ENCODE measurements around the gene CD24. TPM values are rescaled to one million over a fixed set of nuclear protein-coding genes. Genes with fewer than 3 reads are reported as not detected.

Gene CD24
- total RNA-seq, 3 donors from 2014 or later (not counting 1 experiment from before 2014, with no cell fraction given) = 0.77 to 1.4 (median 1.2) TPM

DNA sequence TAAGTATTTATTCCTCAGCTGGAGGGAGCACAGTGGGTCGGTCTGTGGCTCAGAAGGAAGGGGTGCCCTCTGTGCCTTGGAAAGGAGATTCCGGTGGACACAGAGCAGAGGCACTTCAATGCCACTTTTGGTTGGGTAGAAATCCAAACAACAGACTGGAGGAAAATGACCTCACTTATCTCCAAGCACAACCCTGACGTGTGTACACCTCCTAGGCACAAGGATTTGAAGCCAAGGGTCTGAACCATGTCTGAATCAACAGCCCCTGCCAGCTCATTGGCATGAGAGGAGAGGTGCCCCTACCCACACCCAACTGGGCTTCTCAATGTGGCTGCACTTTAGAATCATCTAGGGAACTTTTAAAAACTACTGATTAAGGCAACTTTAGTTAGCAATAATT lies 13.4 kb downstream of the CD24 start:
- no peak overlapping the region for H3K4me3 Mint-ChIP-seq
- Histone ChIP-seq H3K4me1 (ENCODE audit: control insufficient read depth, insufficient read depth, low read length) (no peaks in the 10 kb centered on the region), H3K27ac (ENCODE audit: low read length) (no peak overlapping the region), H3K36me3 (ENCODE audit: control insufficient read depth, insufficient read depth, low read length) (no peaks in the 10 kb centered on the region), H3K27me3 (ENCODE audit: control insufficient read depth, insufficient read depth, low read length) (no peaks in the 10 kb centered on the region), H3K4me3 (ENCODE audit: low read length) (no peak overlapping the region), H3K9me3 (ENCODE audit: control insufficient read depth, insufficient read depth, low read length) (no peaks in the 10 kb centered on the region)
- DNase-seq (no peak), ATAC-seq (no peak)
- no peaks in the 10 kb centered on the region for H3K9me3 Mint-ChIP-seq
- intact Hi-C loops (cut with micrococcal nuclease) = no loop called here
- 85% methylated on average over 3 of the region's 3 CpGs for WGBS (ENCODE audit: insufficient coverage)
- H3K4me1 Mint-ChIP-seq = no peaks in the 10 kb centered on the region
- no peaks in the 10 kb centered on the region for H3K36me3 Mint-ChIP-seq
- no peak for TF ChIP-seq CTCF (IDR thresholded peaks at IDR 0.05)
- H3K27ac Mint-ChIP-seq = no peak overlapping the region
- peaks cover 4 to 10% of the 10 kb centered on the region in 2 donors for H3K27me3 Mint-ChIP-seq (ENCODE audit: low read depth in 2 of 2)

GRCh38 chr6:106959985-106960384 lies 14.5 kb downstream of the CD24 start:
- Mint-ChIP-seq H3K27ac (no peak overlapping the region), H3K4me3 (no peak overlapping the region), H3K4me1 (no peaks in the 10 kb centered on the region), H3K27me3 (ENCODE audit: low read depth in 2 of 2) (peaks cover 3 to 10% of the 10 kb centered on the region in 2 donors), H3K36me3 (no peaks in the 10 kb centered on the region), H3K9me3 (no peaks in the 10 kb centered on the region)
- no peak for DNase-seq
- Histone ChIP-seq H3K27ac (ENCODE audit: low read length) (no peak overlapping the region), H3K27me3 (ENCODE audit: control insufficient read depth, insufficient read depth, low read length) (no peaks in the 10 kb centered on the region), H3K36me3 (ENCODE audit: control insufficient read depth, insufficient read depth, low read length) (no peaks in the 10 kb centered on the region), H3K4me1 (ENCODE audit: control insufficient read depth, insufficient read depth, low read length) (no peaks in the 10 kb centered on the region), H3K9me3 (ENCODE audit: control insufficient read depth, insufficient read depth, low read length) (no peaks in the 10 kb centered on the region), H3K4me3 (ENCODE audit: low read length) (no peak overlapping the region)
- TF ChIP-seq CTCF (IDR thresholded peaks at IDR 0.05) = no peak
- no peak for ATAC-seq
- WGBS (ENCODE audit: insufficient coverage) = 86% methylated on average over 1 of the region's 1 CpG
- intact Hi-C loops (cut with micrococcal nuclease) = no loop called here

DNA sequence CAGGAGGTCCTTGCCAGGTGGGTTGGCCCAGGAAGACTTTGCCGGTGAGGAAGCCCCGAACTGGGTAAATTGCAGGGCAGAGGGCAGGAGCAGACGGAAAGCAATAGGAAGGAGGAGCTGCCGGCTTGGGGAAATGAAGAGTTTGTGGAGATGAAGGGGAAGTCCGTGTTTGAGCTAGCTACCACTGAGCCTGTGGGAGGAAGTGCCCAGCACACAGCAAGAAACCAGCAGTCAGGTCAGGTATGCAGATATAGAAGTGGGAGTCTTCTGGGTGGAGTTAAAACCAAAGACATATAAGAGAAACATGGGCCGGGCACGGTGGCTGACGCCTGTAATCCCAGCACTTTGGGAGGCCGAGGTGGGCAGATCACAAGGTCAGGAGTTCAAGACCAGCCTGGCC lies 34.7 kb downstream of the CD24 start:
- H3K9me3 Mint-ChIP-seq = no peaks in the 10 kb centered on the region
- no peaks in the 10 kb centered on the region for H3K4me1 ChIP-seq (ENCODE audit: control insufficient read depth, insufficient read depth, low read length)
- H3K27ac Mint-ChIP-seq = no peak overlapping the region
- H3K27ac ChIP-seq (ENCODE audit: low read length) = no peak overlapping the region
- H3K4me3 Mint-ChIP-seq = no peak overlapping the region
- peak in 1 of 3 donors; percentile 50 for ATAC-seq
- H3K36me3 ChIP-seq (ENCODE audit: control insufficient read depth, insufficient read depth, low read length) = no peaks in the 10 kb centered on the region
- H3K27me3 Mint-ChIP-seq (ENCODE audit: low read depth in 2 of 2) = peaks cover 21 to 34% of the 10 kb centered on the region in 2 donors
- intact Hi-C loops (cut with micrococcal nuclease) = no loop called here
- no peaks in the 10 kb centered on the region for H3K4me1 Mint-ChIP-seq
- no peaks in the 10 kb centered on the region for H3K9me3 ChIP-seq (ENCODE audit: control insufficient read depth, insufficient read depth, low read length)
- no peak for TF ChIP-seq CTCF (IDR thresholded peaks at IDR 0.05)
- WGBS (ENCODE audit: insufficient coverage) = 46% methylated on average over 9 of the region's 9 CpGs
- no peak for DNase-seq
- H3K27me3 ChIP-seq (ENCODE audit: control insufficient read depth, insufficient read depth, low read length) = no peaks in the 10 kb centered on the region
- H3K36me3 Mint-ChIP-seq = no peaks in the 10 kb centered on the region
- H3K4me3 ChIP-seq (ENCODE audit: low read length) = no peak overlapping the region

DNA sequence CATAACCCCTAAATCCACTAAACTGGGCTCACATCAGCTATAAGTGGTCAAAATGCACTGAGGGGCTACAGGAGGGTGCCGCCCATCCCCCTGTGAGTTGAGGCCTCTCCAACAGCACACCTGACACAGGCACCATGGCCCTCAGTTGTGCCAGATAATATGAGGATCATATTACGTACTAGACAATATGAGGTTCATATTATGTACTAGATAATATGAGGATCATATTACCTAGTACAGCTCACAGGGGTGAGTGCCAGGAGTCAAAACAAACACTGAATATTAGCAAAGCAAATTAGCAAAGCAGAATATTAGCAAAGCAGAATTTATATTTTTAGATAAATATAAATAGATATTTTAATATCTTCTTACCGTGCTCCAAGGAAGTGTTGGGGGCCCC lies 35.3 kb downstream of the CD24 start:
- no peaks in the 10 kb centered on the region for H3K4me1 ChIP-seq (ENCODE audit: control insufficient read depth, insufficient read depth, low read length)
- H3K9me3 ChIP-seq (ENCODE audit: control insufficient read depth, insufficient read depth, low read length) = no peaks in the 10 kb centered on the region
- no peak overlapping the region for H3K27ac Mint-ChIP-seq
- 100% methylated on average over 2 of the region's 3 CpGs for WGBS (ENCODE audit: insufficient coverage)
- no peaks in the 10 kb centered on the region for H3K36me3 Mint-ChIP-seq
- H3K36me3 ChIP-seq (ENCODE audit: control insufficient read depth, insufficient read depth, low read length) = no peaks in the 10 kb centered on the region
- no peaks in the 10 kb centered on the region for H3K9me3 Mint-ChIP-seq
- DNase-seq = no peak
- H3K27ac ChIP-seq (ENCODE audit: low read length) = no peak overlapping the region
- peaks cover 21 to 34% of the 10 kb centered on the region in 2 donors for H3K27me3 Mint-ChIP-seq (ENCODE audit: low read depth in 2 of 2)
- no peaks in the 10 kb centered on the region for H3K27me3 ChIP-seq (ENCODE audit: control insufficient read depth, insufficient read depth, low read length)
- TF ChIP-seq CTCF (IDR thresholded peaks at IDR 0.05) = no peak
- H3K4me3 Mint-ChIP-seq = no peak overlapping the region
- no peak for ATAC-seq
- H3K4me3 ChIP-seq (ENCODE audit: low read length) = no peak overlapping the region
- no peaks in the 10 kb centered on the region for H3K4me1 Mint-ChIP-seq
- intact Hi-C loops (cut with micrococcal nuclease) = no loop called here

Data from natural killer cell (primary cell).